HG02973 (cell line): ENCODE results near the gene ARMC9.
"Not testable (repeated sequence)": the region's sequence is repeated elsewhere in the genome, so short reads cannot be mapped to it uniquely, and the experiment has no call there.

ENCODE experiments used
- ATAC-seq: cut with Tn5 transposase; IDR thresholded peaks from one replicate; pipeline ENCODE4 v1.9.1; 2021; ENCODE audit warnings: moderate library complexity; ENCODE audit not compliant: unreplicated experiment

Gene ARMC9

GRCh38 chr2:231284296-231284695 is 85.9 kb downstream of the ARMC9 start:
- no peak for ATAC-seq

- no peak for ATAC-seq
These were observed 88.5 kb downstream of the ARMC9 start for GRCh38 chr2:231286964-231287363.

GRCh38 chr2:231287696-231288095 is 89.3 kb downstream of the ARMC9 start:
- ATAC-seq = no peak

- no peak for ATAC-seq
These were observed 90.2 kb downstream of the ARMC9 start for GRCh38 chr2:231288590-231288989.

GRCh38 chr2:231290321-231291015 is 92.0 kb downstream of the ARMC9 start:
- no peak for ATAC-seq

GRCh38 chr2:231292472-231293134 is 94.2 kb downstream of the ARMC9 start:
- ATAC-seq = no peak

- no peak for ATAC-seq
These were observed 94.7 kb downstream of the ARMC9 start for GRCh38 chr2:231293163-231293562.

GRCh38 chr2:231294116-231294515 is 95.7 kb downstream of the ARMC9 start:
- ATAC-seq = no peak

GRCh38 chr2:231294571-231295362 is 96.3 kb downstream of the ARMC9 start:
- no peak for ATAC-seq

GRCh38 chr2:231295363-231295655 is 96.9 kb downstream of the ARMC9 start:
- no peak for ATAC-seq

- ATAC-seq = no peak
These were observed 98.1 kb downstream of the ARMC9 start for GRCh38 chr2:231296401-231296974.

- peak; percentile 46 for ATAC-seq
These were observed 98.9 kb downstream of the ARMC9 start for GRCh38 chr2:231297108-231297908.

GRCh38 chr2:231298091-231298490 is 99.7 kb downstream of the ARMC9 start:
- no peak for ATAC-seq

- peak; percentile 52 for ATAC-seq
These were observed 100.8 kb downstream of the ARMC9 start for GRCh38 chr2:231299267-231299666.

GRCh38 chr2:231300020-231300721 is 101.7 kb downstream of the ARMC9 start:
- no peak for ATAC-seq

GRCh38 chr2:231300722-231301076 is 102.3 kb downstream of the ARMC9 start:
- ATAC-seq = no peak

- not testable (repeated sequence) for ATAC-seq
These were observed 105.8 kb downstream of the ARMC9 start for GRCh38 chr2:231304259-231304658.

- ATAC-seq = no peak
These were observed 106.8 kb downstream of the ARMC9 start for GRCh38 chr2:231305221-231305620.

- ATAC-seq = no peak
These were observed 108.5 kb downstream of the ARMC9 start for GRCh38 chr2:231306791-231307393.

- no peak for ATAC-seq
These were observed 109.8 kb downstream of the ARMC9 start for GRCh38 chr2:231308219-231308618.
